Endothelial cell of umbilical vein (primary cell): ENCODE measurements around the gene DVL3. TPM values are rescaled to one million over a fixed set of nuclear protein-coding genes. Genes with fewer than 3 reads are reported as not detected.
A peak's percentile ranks its signal among the peaks of the same experiment; 100 is the strongest.

Source experiments
- BruUV-seq: library from RNA; stranded (reverse); fragments of 400-500 nt; replicated peaks from 2 replicates; lab custom pipeline; 2021; lab: Mats Ljungman, UMichigan
- CTCF ChIA-PET: fragments of 300-600, 350-600 bp; sonication (Branson Sonifier 250); formaldehyde crosslinking; loops from one replicate; lab custom pipeline; 2021; ENCODE audit warnings: antibody characterized with exemption, inconsistent platforms; lab: Charles Lee
- POLR2A ChIA-PET: fragments of 300-600, 350-600 bp; sonication (Branson Sonifier 250); formaldehyde crosslinking; loops from one replicate; lab custom pipeline; 2021; ENCODE audit warnings: antibody characterized with exemption, inconsistent platforms; lab: Charles Lee
- DNase-seq: peaks from one replicate; pipeline ENCODE4 v3.0.0-alpha.2; 2011; ENCODE audit warnings: low read depth, low spot score
- FAIRE-seq: peaks from 2 replicates; lab custom pipeline; 2011; peaks lifted over from hg19 to GRCh38; lab: Jason Lieb, UNC
- H2AFZ ChIP-seq: 2 replicates; pipeline ENCODE4 v1.6.0; 2012; ENCODE audit warnings: low read depth, low read length, control low read depth, inconsistent platforms
- H3K27ac ChIP-seq: 2 replicates; pipeline ENCODE4 v1.5.1; 2011; ENCODE audit warnings: low read depth, mild to moderate bottlenecking, control low read depth, low read length, moderate library complexity; ENCODE audit not compliant: insufficient read depth
- H3K27me3 ChIP-seq, 2 experiments: 2 replicates each; pipeline versions ENCODE4 v1.6.0 to v1.6.1; 2011; ENCODE audit warnings: low read length in 2 of 2, mixed read lengths in 1 of 2; ENCODE audit not compliant: control insufficient read depth in 2 of 2, insufficient read depth in 2 of 2
- H3K36me3 ChIP-seq, 2 experiments: 2 replicates in 1 of 2; 3 replicates in 1 of 2; pipeline ENCODE4 v1.5.1; 2011; ENCODE audit warnings: low read length in 2 of 2, mild to moderate bottlenecking in 1 of 2, moderate library complexity in 1 of 2; ENCODE audit not compliant: control insufficient read depth in 2 of 2, insufficient read depth in 2 of 2; ENCODE audit errors: extremely low read depth in 1 of 2
- H3K4me1 ChIP-seq: 3 replicates; pipeline ENCODE4 v1.5.1; 2011; ENCODE audit warnings: mild to moderate bottlenecking, low read length; ENCODE audit not compliant: control insufficient read depth, insufficient read depth; ENCODE audit errors: extremely low read depth
- H3K4me2 ChIP-seq: 2 replicates; pipeline ENCODE4 v1.6.1; 2011; ENCODE audit warnings: low read length, control low read depth, mixed read lengths; ENCODE audit not compliant: insufficient read depth
- H3K4me3 ChIP-seq, 3 experiments: fragments of 200-600 bp in 1 of 3; sonication (generic), shearing (Covaris generic) in 1 of 3; replicated peaks in 1 of 3; 2 replicates each; pipeline ENCODE4 v1.5.1; 2011 to 2016; ENCODE audit warnings: control low read depth in 3 of 3, low read length in 3 of 3, mild to moderate bottlenecking in 2 of 3, inconsistent platforms in 1 of 3, low read depth in 1 of 3, moderate library complexity in 1 of 3; ENCODE audit not compliant: insufficient read depth in 1 of 3
- H3K79me2 ChIP-seq: 2 replicates; pipeline ENCODE4 v1.6.0; 2012; ENCODE audit warnings: low read length, inconsistent platforms; ENCODE audit not compliant: control insufficient read depth, insufficient read depth
- H3K9ac ChIP-seq: replicated peaks from 2 replicates; pipeline ENCODE3; 2011; ENCODE audit warnings: low read length, control low read depth; ENCODE audit not compliant: insufficient read depth; ENCODE audit errors: extremely low read depth
- H3K9me1 ChIP-seq: replicated peaks from 3 replicates; pipeline ENCODE4 v1.6.0; 2011; ENCODE audit warnings: mild to moderate bottlenecking, low read length; ENCODE audit not compliant: control insufficient read depth, insufficient read depth; ENCODE audit errors: extremely low read depth
- H3K9me3 ChIP-seq: replicated peaks from 2 replicates; pipeline ENCODE4 v1.5.1; 2012; ENCODE audit warnings: low read length, inconsistent platforms; ENCODE audit not compliant: control insufficient read depth, insufficient read depth
- H4K20me1 ChIP-seq: replicated peaks from 2 replicates; pipeline ENCODE3; 2011; ENCODE audit warnings: mild to moderate bottlenecking, low read length; ENCODE audit not compliant: control insufficient read depth, insufficient read depth; ENCODE audit errors: extremely low read depth
- CTCF ChIP-seq, 2 donors: IDR thresholded peaks; 1 replicate in 1 of 2; 2 replicates in 1 of 2; pipeline ENCODE4 v1.5.1; 2011; ENCODE audit warnings: low read length in 2 of 2, mild to moderate bottlenecking in 2 of 2, moderate library complexity in 2 of 2, control low read depth in 1 of 2, inconsistent platforms in 1 of 2, low read depth in 1 of 2; ENCODE audit not compliant: insufficient read depth in 1 of 2; ENCODE audit errors: extremely low read depth in 1 of 2
- EZH2 ChIP-seq: IDR thresholded peaks from 2 replicates; pipeline ENCODE4 v1.6.1; 2012; ENCODE audit warnings: borderline replicate concordance, low read depth, mild to moderate bottlenecking, moderate library complexity, low read length, inconsistent platforms; ENCODE audit not compliant: severe bottlenecking
- JUN ChIP-seq: IDR thresholded peaks from 2 replicates; pipeline ENCODE4 v1.6.1; 2011; ENCODE audit warnings: borderline replicate concordance, low read depth; ENCODE audit not compliant: insufficient read length, insufficient read depth
- MYC ChIP-seq: IDR thresholded peaks from one replicate; pipeline ENCODE4 v1.6.1; 2011; ENCODE audit warnings: mild to moderate bottlenecking, low read depth, low read length
- POLR2AphosphoS5 ChIP-seq: IDR thresholded peaks from 2 replicates; pipeline ENCODE4 v1.6.1; 2012; ENCODE audit warnings: low read depth, mild to moderate bottlenecking, control low read depth, low read length, moderate library complexity; ENCODE audit not compliant: insufficient read depth
- dilution Hi-C: fragments of 300-500 bp; cut with MboI; formaldehyde crosslinking; loops from one replicate; pipeline ENCODE4 v1.15.0; 2019; ENCODE audit warnings: low sequenced_read_pairs; ENCODE audit not compliant: extremely low pct_ligation_motif_present
- intact Hi-C: fragments of 100-400 bp; cut with micrococcal nuclease; formaldehyde crosslinking; loops from one replicate; pipeline ENCODE4 v1.10.0; 2022
- polyA plus RNA-seq, 4 experiments: library from polyadenylated mRNA; depleted of rRNA in 3 of 4; stranded (reverse) in 3 of 4; unstranded in 1 of 4; fragments of >200 nt; gene quantifications; 2 replicates each; pipeline versions ENCODE4 v1.2.1 to v1.2.3, GENCODE V29; 2011 to 2012; ENCODE audit warnings: missing spikeins in 1 of 4
- total RNA-seq: library from RNA; stranded (reverse); gene quantifications from 2 replicates; pipeline ENCODE4 v1.2.3, GENCODE V29; 2021

Gene DVL3
- total and polyA plus RNA-seq, 2 donors (not counting 3 experiments of a cell fraction or from before 2014, with no cell fraction given): 43.8 to 59.0 TPM

GRCh38 chr3:184145111-184145524, 10.1 kb upstream of the DVL3 start:
- FAIRE-seq: peak; percentile 33
- POLR2A ChIA-PET: interaction anchor here (0.6 kb wide), 1 partner anchor 134 kb away, joined by 5 read pairs; no protein-coding TSS in a partner anchor
- TF ChIP-seq CTCF (IDR thresholded peaks at IDR 0.05; ENCODE audit: extremely low read depth in 1 of 2, insufficient read depth in 1 of 2, low read depth in 1 of 2, low read length in 2 of 2) (peak; percentile 31 to 36), EZH2 (no peak), MYC (no peak), POLR2AphosphoS5 (no peak), JUN (no peak)
- H3K9me3 ChIP-seq: no peaks in the 10 kb centered on the region
- no peaks in the 10 kb centered on the region for H4K20me1 ChIP-seq
- intact Hi-C loops (loop anchor here (2.0 kb wide), 1 partner anchor 144 kb away; no protein-coding TSS in a partner anchor), dilution Hi-C loops (no loop called here)
- H3K4me3 ChIP-seq: no peak overlapping the region
- no TSS peak for BruUV-seq
- no peak overlapping the region for H3K4me2 ChIP-seq
- no peak overlapping the region for H3K27ac ChIP-seq
- peaks cover 34% of the 10 kb centered on the region in 2 experiments for H3K36me3 ChIP-seq
- no peak overlapping the region for H3K9ac ChIP-seq
- no peaks in the 10 kb centered on the region for H3K79me2 ChIP-seq
- DNase-seq: peak; percentile 39
- H3K27me3 ChIP-seq: no peaks in the 10 kb centered on the region
- no peak overlapping the region for H2AFZ ChIP-seq
- no peaks in the 10 kb centered on the region for H3K4me1 ChIP-seq
- CTCF ChIA-PET: interaction anchor here (1.1 to 3.5 kb wide), 11 partner anchors 10 to 250 kb away, joined by 3 to 18 read pairs (median 7); partner anchors contain the start of genes ABCF3, DVL3, EEF1AKMT4 and EIF2B5
- H3K9me1 ChIP-seq: no peaks in the 10 kb centered on the region
